Measurements from ENCODE around the gene LPAR5. TPM values are rescaled to one million over a fixed set of nuclear protein-coding genes. Genes with fewer than 3 reads are reported as not detected.

Gene LPAR5
- total and polyA plus RNA-seq, 2 of the 13 experiments (the other 11 are each of a cell fraction or from before 2014, with no cell fraction given) = 0.09 to 0.32 TPM

- BruUV-seq (replicated peaks) = no TSS peak
- no peak overlapping the region for H3K4me2 ChIP-seq (ENCODE audit: low read depth, low read length)
- H4K20me1 ChIP-seq (ENCODE audit: insufficient read depth, low read length) = peaks cover 17% of the 10 kb centered on the region
- TF ChIP-seq ZNF362 (CRISPR knock-in tag; IDR thresholded peaks at IDR 0.05; ENCODE audit: borderline replicate concordance) (no peak), MED13 (CRISPR knock-in tag; IDR thresholded peaks at IDR 0.05) (no peak), ZNF33B (CRISPR knock-in tag; IDR thresholded peaks at IDR 0.05) (no peak), PHF8 (CRISPR knock-in tag; IDR thresholded peaks at IDR 0.05) (no peak), ARNT2 (CRISPR knock-in tag; IDR thresholded peaks at IDR 0.05; ENCODE audit: low read depth) (no peak), ZNF512 (CRISPR knock-in tag; IDR thresholded peaks at IDR 0.05) (no peak), SP1 (IDR thresholded peaks at IDR 0.05) (no peak), SP1 (CRISPR knock-in tag; IDR thresholded peaks at IDR 0.05) (no peak), MAZ (IDR thresholded peaks at IDR 0.05; ENCODE audit: borderline replicate concordance, low read depth, low read length) (no peak), MAZ (CRISPR knock-in tag; IDR thresholded peaks at IDR 0.05; ENCODE audit: low read depth) (no peak), ZNF704 (CRISPR knock-in tag; IDR thresholded peaks at IDR 0.05; ENCODE audit: borderline replicate concordance) (no peak), THRA (CRISPR knock-in tag; IDR thresholded peaks at IDR 0.05; ENCODE audit: borderline replicate concordance) (no peak), DNMT3B (CRISPR knock-in tag; conservative IDR thresholded peaks at IDR 0.05) (no peak), PTBP1 (IDR thresholded peaks at IDR 0.05; ENCODE audit: low read depth, low read length, poor library complexity, severe bottlenecking) (no peak)
- ATAC-seq (no peak), FAIRE-seq (no peak), DNase-seq (ENCODE audit: low spot score) (no peak)
- H3K27me3 ChIP-seq (ENCODE audit: control insufficient read depth in 1 of 2, insufficient read depth in 2 of 2, low read length in 2 of 2) = no peaks in the 10 kb centered on the region; a peak in 1 of 5 replicates
- no peak overlapping the region for H2AFZ ChIP-seq (ENCODE audit: low read length)
- H3K9ac ChIP-seq (ENCODE audit: insufficient read depth, low read depth, low read length) = no peak overlapping the region
- peaks cover 37 to 61% of the 10 kb centered on the region in 2 experiments for H3K36me3 ChIP-seq (replicated peaks in 1 of 2; ENCODE audit: control insufficient read depth in 1 of 2, insufficient read depth in 2 of 2, low read length in 2 of 2)
- intact Hi-C loops (cut with micrococcal nuclease; ENCODE audit: unreplicated experiment) = no loop called here
- CTCF ChIA-PET (ENCODE audit: low intra/inter-chr PET ratio, low total read pairs) = no interaction called here
- H3K4me3 ChIP-seq (replicated peaks in 1 of 3; ENCODE audit: insufficient read depth in 1 of 3, low read depth in 2 of 3, low read length in 3 of 3) = no peak overlapping the region
- H3K27ac ChIP-seq (ENCODE audit: extremely low read length, insufficient read depth, low read length) = no peak overlapping the region
- 92% methylated on average over 6 of the region's 6 CpGs for WGBS (ENCODE audit: low lambda C conversion rate)
- peaks cover 36% of the 10 kb centered on the region for H3K79me2 ChIP-seq (ENCODE audit: insufficient read depth, low read length)
- peaks cover 39% of the 10 kb centered on the region for H3K4me1 ChIP-seq (ENCODE audit: insufficient read depth, low read length)
- in situ Hi-C loops (cut with HindIII; ENCODE audit: extremely low pct_ligation_motif_present, low pct_unique_long_range_greater_than_20kb) = no loop called here
- POLR2A ChIA-PET = interaction anchor here (1.0 to 1.4 kb wide), 3 partner anchors 11 to 35 kb away, joined by 3 read pairs; partner anchors contain the start of gene NOP2
- H3K9me3 ChIP-seq (ENCODE audit: low read length) = no peaks in the 10 kb centered on the region
Measured at GRCh38 chr12:6603095-6603567, 32.6 kb downstream of the LPAR5 start.

Measured in HepG2 (cell line).